Dermis lymphatic vessel endothelial cell (primary cell): ENCODE results near the gene HSD17B7. TPM values are rescaled to one million over a fixed set of nuclear protein-coding genes. Genes with fewer than 3 reads are reported as not detected.

Source experiments
- total RNA-seq: library from RNA; depleted of rRNA; stranded (reverse); fragments of >200 nt; gene quantifications from 2 replicates; pipeline ENCODE4 v1.2.1, GENCODE V29; 2014

Gene HSD17B7, protein sequence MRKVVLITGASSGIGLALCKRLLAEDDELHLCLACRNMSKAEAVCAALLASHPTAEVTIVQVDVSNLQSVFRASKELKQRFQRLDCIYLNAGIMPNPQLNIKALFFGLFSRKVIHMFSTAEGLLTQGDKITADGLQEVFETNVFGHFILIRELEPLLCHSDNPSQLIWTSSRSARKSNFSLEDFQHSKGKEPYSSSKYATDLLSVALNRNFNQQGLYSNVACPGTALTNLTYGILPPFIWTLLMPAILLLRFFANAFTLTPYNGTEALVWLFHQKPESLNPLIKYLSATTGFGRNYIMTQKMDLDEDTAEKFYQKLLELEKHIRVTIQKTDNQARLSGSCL
- 20.7 and 21.6 TPM in 2 replicates for total RNA-seq

DNA sequence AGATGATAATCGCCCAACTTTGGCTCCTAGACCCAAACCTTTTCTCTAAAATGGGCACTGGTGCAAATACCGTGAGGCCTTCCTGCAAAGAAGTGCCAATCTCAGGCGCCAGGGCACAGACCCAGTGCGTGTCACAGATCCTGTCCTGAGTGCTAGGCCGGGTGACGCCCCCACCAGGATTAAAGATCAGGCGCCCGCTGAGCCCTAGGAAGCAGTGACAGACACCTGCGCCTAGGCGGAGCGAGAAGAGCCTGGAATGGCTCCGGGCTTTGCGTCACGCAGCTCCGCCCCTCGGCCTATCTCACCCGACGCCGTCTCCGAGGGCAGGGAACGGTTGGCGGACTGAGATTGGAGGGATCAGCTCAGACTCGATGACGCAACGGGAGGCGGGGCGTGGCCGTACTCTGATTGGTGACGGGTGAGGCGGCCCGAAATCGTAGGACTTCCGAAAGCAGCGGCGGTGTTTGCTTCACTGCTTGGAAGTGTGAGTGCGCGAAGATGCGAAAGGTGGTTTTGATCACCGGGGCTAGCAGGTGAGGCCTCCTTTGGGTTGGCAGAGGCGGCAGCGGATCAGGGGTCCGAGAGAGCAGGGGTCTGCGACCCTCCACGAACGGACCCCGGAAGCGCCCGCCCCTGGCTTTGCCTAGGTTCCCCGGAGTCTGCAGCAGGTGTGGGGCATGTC, at the start of gene HSD17B7:
TSS of gene HSD17B7 (plus strand) at position 400 of the 682 bp plus-strand sequence. CDS start at position 499, 99 bp downstream.

DNA sequence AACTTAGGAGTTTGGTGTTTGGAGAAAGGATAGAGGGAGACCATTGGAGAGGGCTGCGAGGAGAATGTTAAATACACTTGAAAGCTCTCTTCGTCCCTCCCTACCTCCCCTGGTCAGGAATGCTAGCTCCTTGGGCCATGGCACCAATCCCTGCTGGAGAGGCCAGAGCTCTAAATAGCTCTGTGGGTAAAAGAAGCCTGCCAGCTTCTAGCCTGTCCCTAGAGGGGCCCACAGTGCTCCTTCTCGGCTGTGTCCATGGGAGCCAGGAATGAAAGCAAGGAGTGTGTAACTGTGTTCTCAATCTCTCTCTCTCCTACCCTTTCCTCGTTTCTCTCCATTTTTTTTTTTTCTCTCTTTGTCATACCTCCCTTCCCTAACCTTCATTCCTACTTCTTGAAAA, 70.6 kb downstream of the HSD17B7 start, which contains the start of gene CCDC190:
TSS of gene CCDC190 (minus strand) at position 75 of the 400 bp plus-strand sequence. CDS start 1,529 bp downstream, outside the sequence.

Other genes with a start within 250 kb of the HSD17B7 start
- 38.0 and 54.1 TPM in 2 replicates for gene UAP1, start 229.0 kb upstream of the HSD17B7 start, total RNA-seq
- gene DDR2, start 158.2 kb upstream of the HSD17B7 start, total RNA-seq, result 7.6 and 10.0 TPM in 2 replicates
- 0.11 TPM in 1 of 2 replicates, not detected in the other for gene CCDC190, start 70.5 kb downstream of the HSD17B7 start, total RNA-seq